Effector memory CD8-positive, alpha-beta T cell (primary cell): ENCODE measurements around the gene DYNLL1.

Experiments
- ATAC-seq: fragments of 150-1000 bp; cut with Tn5 transposase; replicated peaks from 2 replicates; pipeline ENCODE4 v1.10.0; 2021; ENCODE audit warnings: mild to moderate bottlenecking, moderate library complexity
- DNase-seq, 3 experiments: peaks; one replicate each; pipeline ENCODE4 v3.0.0; 2021
- H3K27ac Mint-ChIP-seq, 2 donors: one replicate each; pipeline ENCODE4 v1.8.0; 2022; ENCODE audit warnings: mild to moderate bottlenecking in 2 of 2, mixed read lengths in 2 of 2, moderate library complexity in 2 of 2
- H3K27me3 Mint-ChIP-seq, 2 donors: one replicate each; pipeline ENCODE4 v1.8.0; 2022; ENCODE audit warnings: mixed read lengths in 2 of 2
- H3K36me3 Mint-ChIP-seq: one replicate; pipeline ENCODE4 v1.8.0; 2022; ENCODE audit warnings: mild to moderate bottlenecking, moderate library complexity, mixed read lengths; ENCODE audit not compliant: insufficient read depth
- H3K4me1 Mint-ChIP-seq, 2 donors: one replicate each; pipeline ENCODE4 v1.8.0; 2022; ENCODE audit warnings: low read depth in 2 of 2, mixed read lengths in 2 of 2
- H3K4me3 Mint-ChIP-seq, 2 donors: one replicate each; pipeline ENCODE4 v1.8.0; 2022; ENCODE audit warnings: mild to moderate bottlenecking in 2 of 2, mixed read lengths in 2 of 2, moderate library complexity in 2 of 2
- H3K9me3 Mint-ChIP-seq, 2 donors: one replicate each; pipeline ENCODE4 v1.8.0; 2022; ENCODE audit warnings: mixed read lengths in 2 of 2

The DYNLL1 gene

GRCh38 chr12:120467439-120467838 is 28.5 kb upstream of the DYNLL1 start:
- no peak for ATAC-seq
- no peak for DNase-seq
- Mint-ChIP-seq H3K9me3 (no peaks in the 10 kb centered on the region), H3K27ac (peak overlapping the region; percentile 91 to 92), H3K27me3 (no peaks in the 10 kb centered on the region), H3K36me3 (peaks cover 71% of the 10 kb centered on the region), H3K4me3 (peak overlapping the region; percentile 88 to 92), H3K4me1 (peaks cover 33 to 35% of the 10 kb centered on the region in 2 donors)

GRCh38 chr12:120468325-120468820 is 27.5 kb upstream of the DYNLL1 start:
- DNase-seq (no peak), ATAC-seq (no peak)
- no peaks in the 10 kb centered on the region for H3K27me3 Mint-ChIP-seq
- peaks cover 37 to 43% of the 10 kb centered on the region in 2 donors for H3K4me1 Mint-ChIP-seq
- no peaks in the 10 kb centered on the region for H3K9me3 Mint-ChIP-seq
- H3K36me3 Mint-ChIP-seq, result peaks cover 62% of the 10 kb centered on the region
- H3K4me3 Mint-ChIP-seq, result peak overlapping the region; percentile 88 to 92
- peak overlapping the region; percentile 91 to 92 for H3K27ac Mint-ChIP-seq

GRCh38 chr12:120468821-120469449 is 27.0 kb upstream of the DYNLL1 start:
- DNase-seq, result peak in 2 of 3 experiments; percentile 9 to 18
- Mint-ChIP-seq H3K27ac (peak overlapping the region; percentile 91 to 92), H3K27me3 (no peaks in the 10 kb centered on the region), H3K4me3 (peak overlapping the region; percentile 88 to 92), H3K4me1 (peaks cover 41 to 43% of the 10 kb centered on the region in 2 donors), H3K36me3 (peaks cover 56% of the 10 kb centered on the region), H3K9me3 (no peaks in the 10 kb centered on the region)
- peak; percentile 38 for ATAC-seq

- H3K9me3 Mint-ChIP-seq, result no peaks in the 10 kb centered on the region
- ATAC-seq (peak; percentile 86), DNase-seq (peak; percentile 96 to 97 (median 97))
- H3K27me3 Mint-ChIP-seq, result no peaks in the 10 kb centered on the region
- peaks cover 42 to 47% of the 10 kb centered on the region in 2 donors for H3K4me1 Mint-ChIP-seq
- H3K27ac Mint-ChIP-seq, result peak within 1 kb of the TSS; percentile 91 to 92
- H3K36me3 Mint-ChIP-seq, result peaks cover 49% of the 10 kb centered on the region
- H3K4me3 Mint-ChIP-seq, result peak within 1 kb of the TSS; percentile 88 to 92
Observed at GRCh38 chr12:120469450-120470149, 26.3 kb upstream of the DYNLL1 start, which contains the start of gene SRSF9. SRSF9 (minus strand) TSS chr12:120469748; CDS start chr12:120469609, 139 bp downstream.

GRCh38 chr12:120470150-120470784 is 25.6 kb upstream of the DYNLL1 start:
- peaks cover 43% of the 10 kb centered on the region for H3K36me3 Mint-ChIP-seq
- peaks cover 43 to 51% of the 10 kb centered on the region in 2 donors for H3K4me1 Mint-ChIP-seq
- H3K9me3 Mint-ChIP-seq, result no peaks in the 10 kb centered on the region
- ATAC-seq, result peak; percentile 11
- H3K27me3 Mint-ChIP-seq, result no peaks in the 10 kb centered on the region
- H3K4me3 Mint-ChIP-seq, result peak overlapping the region; percentile 88 to 92
- peak overlapping the region; percentile 91 to 92 for H3K27ac Mint-ChIP-seq
- DNase-seq, result no peak

- DNase-seq (no peak), ATAC-seq (no peak)
- Mint-ChIP-seq H3K4me3 (no peak overlapping the region), H3K9me3 (no peaks in the 10 kb centered on the region), H3K36me3 (peaks cover 22% of the 10 kb centered on the region), H3K27ac (peak overlapping the region in 1 of 2 donors; percentile 18), H3K27me3 (no peaks in the 10 kb centered on the region), H3K4me1 (peaks cover 40 to 47% of the 10 kb centered on the region in 2 donors)
Observed at GRCh38 chr12:120472521-120472920, 23.4 kb upstream of the DYNLL1 start.

- ATAC-seq (no peak), DNase-seq (no peak)
- Mint-ChIP-seq H3K4me3 (no peak overlapping the region), H3K9me3 (no peaks in the 10 kb centered on the region), H3K27ac (peak overlapping the region in 1 of 2 donors; percentile 65), H3K36me3 (peaks cover 14% of the 10 kb centered on the region), H3K4me1 (peaks cover 29 to 37% of the 10 kb centered on the region in 2 donors), H3K27me3 (no peaks in the 10 kb centered on the region)
Observed at GRCh38 chr12:120473807-120474615, 21.9 kb upstream of the DYNLL1 start.

- no peaks in the 10 kb centered on the region for H3K9me3 Mint-ChIP-seq
- H3K4me3 Mint-ChIP-seq, result no peak overlapping the region
- no peak for DNase-seq
- H3K27me3 Mint-ChIP-seq, result no peaks in the 10 kb centered on the region
- no peak overlapping the region for H3K27ac Mint-ChIP-seq
- H3K36me3 Mint-ChIP-seq, result peaks cover 11% of the 10 kb centered on the region
- peaks cover 31 to 40% of the 10 kb centered on the region in 2 donors for H3K4me1 Mint-ChIP-seq
- ATAC-seq, result no peak
Observed at GRCh38 chr12:120474616-120474960, 21.3 kb upstream of the DYNLL1 start.

GRCh38 chr12:120475643-120476042 is 20.3 kb upstream of the DYNLL1 start:
- DNase-seq (no peak), ATAC-seq (no peak)
- Mint-ChIP-seq H3K9me3 (no peaks in the 10 kb centered on the region), H3K36me3 (peaks cover 5% of the 10 kb centered on the region), H3K4me3 (no peak overlapping the region), H3K27me3 (no peaks in the 10 kb centered on the region), H3K27ac (no peak overlapping the region), H3K4me1 (peaks cover 33 to 44% of the 10 kb centered on the region in 2 donors)

- Mint-ChIP-seq H3K4me3 (peak overlapping the region; percentile 47 to 93), H3K27ac (peak overlapping the region; percentile 97 to 98), H3K4me1 (peaks cover 39 to 51% of the 10 kb centered on the region in 2 donors)
Observed at GRCh38 chr12:120479458-120479857, 16.5 kb upstream of the DYNLL1 start.

GRCh38 chr12:120480211-120480610 is 15.7 kb upstream of the DYNLL1 start:
- Mint-ChIP-seq H3K4me1 (peaks cover 36 to 46% of the 10 kb centered on the region in 2 donors), H3K9me3 (no peaks in the 10 kb centered on the region), H3K27me3 (no peaks in the 10 kb centered on the region), H3K4me3 (peak overlapping the region; percentile 88 to 93), H3K36me3 (peaks cover 6% of the 10 kb centered on the region), H3K27ac (peak overlapping the region; percentile 97 to 98)
- ATAC-seq, result peak; percentile 23
- DNase-seq, result no peak

More at GRCh38 chr12:120479458-120479857, 16.5 kb upstream of the DYNLL1 start:
- H3K9me3 Mint-ChIP-seq, result no peaks in the 10 kb centered on the region
- no peak for ATAC-seq
- no peaks in the 10 kb centered on the region for H3K27me3 Mint-ChIP-seq
- peaks cover 6% of the 10 kb centered on the region for H3K36me3 Mint-ChIP-seq
- no peak for DNase-seq

GRCh38 chr12:120481022-120481767 is 14.7 kb upstream of the DYNLL1 start:
- Mint-ChIP-seq H3K4me3 (peak overlapping the region; percentile 88 to 93), H3K27me3 (no peaks in the 10 kb centered on the region), H3K4me1 (peaks cover 36 to 42% of the 10 kb centered on the region in 2 donors), H3K9me3 (no peaks in the 10 kb centered on the region), H3K36me3 (peaks cover 6% of the 10 kb centered on the region), H3K27ac (peak overlapping the region; percentile 97 to 98)
- DNase-seq (peak in 2 of 3 experiments; percentile 14 to 29), ATAC-seq (peak; percentile 99)
